DND-41 (cell line): ENCODE measurements around the gene RASGRP3.

Experiments
- ATAC-seq: fragments of 200-7000 bp; cut with Tn5 transposase; 3 replicates; pipeline ENCODE4 v1.9.1; 2021; ENCODE audit warnings: low read depth; ENCODE audit not compliant: insufficient read depth
- DNase-seq: peaks from one replicate; pipeline ENCODE4 v3.0.0-alpha.2; 2020
- H2AFZ ChIP-seq: 2 replicates; pipeline ENCODE4 v1.6.0; 2012; ENCODE audit warnings: low read depth, low read length
- H3K27ac ChIP-seq: 2 replicates; pipeline ENCODE4 v1.5.1; 2012; ENCODE audit warnings: low read length, inconsistent platforms
- H3K27me3 ChIP-seq: fragments of 200-600 bp; sonication (generic); 2 replicates; pipeline ENCODE4 v1.6.0; 2012; ENCODE audit warnings: low read length, mild to moderate bottlenecking, inconsistent platforms; ENCODE audit not compliant: insufficient read depth, poor library complexity
- H3K36me3 ChIP-seq: 2 replicates; pipeline ENCODE4 v1.5.1; 2012; ENCODE audit warnings: low read length, inconsistent platforms; ENCODE audit not compliant: insufficient read depth
- H3K4me1 ChIP-seq: 2 replicates; pipeline ENCODE4 v1.5.1; 2012; ENCODE audit warnings: mild to moderate bottlenecking, low read length; ENCODE audit not compliant: insufficient read depth
- H3K4me2 ChIP-seq: 2 replicates; pipeline ENCODE4 v1.6.0; 2012; ENCODE audit warnings: mild to moderate bottlenecking, moderate library complexity, low read length, inconsistent platforms; ENCODE audit not compliant: insufficient read depth
- H3K4me3 ChIP-seq, 2 experiments: fragments of 200-600 bp in 1 of 2; shearing (Covaris generic) in 1 of 2; 2 replicates each; pipeline ENCODE4 v1.5.1; 2012 to 2016; ENCODE audit warnings: inconsistent platforms in 2 of 2, low read length in 2 of 2, mild to moderate bottlenecking in 2 of 2, low read depth in 1 of 2, moderate library complexity in 1 of 2
- H3K79me2 ChIP-seq: 2 replicates; pipeline ENCODE4 v1.6.0; 2012; ENCODE audit warnings: low read length, inconsistent platforms; ENCODE audit not compliant: insufficient read depth
- H3K9ac ChIP-seq: 2 replicates; pipeline ENCODE4 v1.6.0; 2012; ENCODE audit warnings: low read depth, mild to moderate bottlenecking, inconsistent platforms, low read length, moderate library complexity
- H3K9me3 ChIP-seq: 2 replicates; pipeline ENCODE4 v1.5.1; 2012; ENCODE audit warnings: low read length, moderate library complexity, mild to moderate bottlenecking, inconsistent platforms; ENCODE audit not compliant: insufficient read depth, severe bottlenecking
- H4K20me1 ChIP-seq: 2 replicates; pipeline ENCODE4 v1.6.0; 2012; ENCODE audit warnings: low read length; ENCODE audit not compliant: insufficient read depth
- CTCF ChIP-seq: IDR thresholded peaks from 2 replicates; pipeline ENCODE4 v1.5.1; 2012; ENCODE audit warnings: borderline replicate concordance, low read length, moderate library complexity, mild to moderate bottlenecking; ENCODE audit not compliant: poor library complexity, severe bottlenecking; ENCODE audit errors: extremely low read depth
- EZH2 ChIP-seq: IDR thresholded peaks from 3 replicates; pipeline ENCODE4 v1.6.1; 2012; ENCODE audit warnings: borderline replicate concordance, low read depth, mild to moderate bottlenecking, moderate library complexity, low read length, inconsistent platforms; ENCODE audit not compliant: severe bottlenecking

Gene RASGRP3

GRCh38 chr2:33606100-33606499 is 129.7 kb downstream of the RASGRP3 start:
- ATAC-seq (no peak), DNase-seq (no peak)
- H3K4me3 ChIP-seq = no peak overlapping the region
- no peak overlapping the region for H3K9ac ChIP-seq
- TF ChIP-seq EZH2 = no peak
- no peak for TF ChIP-seq CTCF
- no peaks in the 10 kb centered on the region for H3K27me3 ChIP-seq
- no peak overlapping the region for H3K27ac ChIP-seq
- H2AFZ ChIP-seq = no peak overlapping the region
- no peak overlapping the region for H3K4me2 ChIP-seq
- no peaks in the 10 kb centered on the region for H3K9me3 ChIP-seq
- no peaks in the 10 kb centered on the region for H3K36me3 ChIP-seq
- H3K4me1 ChIP-seq = no peaks in the 10 kb centered on the region
- no peaks in the 10 kb centered on the region for H4K20me1 ChIP-seq
- H3K79me2 ChIP-seq = no peaks in the 10 kb centered on the region

GRCh38 chr2:33606622-33607021 is 130.2 kb downstream of the RASGRP3 start:
- Histone ChIP-seq H3K4me1 (no peaks in the 10 kb centered on the region), H3K4me2 (no peak overlapping the region), H2AFZ (no peak overlapping the region), H3K27me3 (no peaks in the 10 kb centered on the region), H3K36me3 (no peaks in the 10 kb centered on the region), H3K4me3 (no peak overlapping the region), H4K20me1 (no peaks in the 10 kb centered on the region), H3K9ac (no peak overlapping the region), H3K27ac (no peak overlapping the region), H3K79me2 (no peaks in the 10 kb centered on the region), H3K9me3 (no peaks in the 10 kb centered on the region)
- TF ChIP-seq EZH2 (no peak), CTCF (no peak)
- ATAC-seq (no peak), DNase-seq (no peak)

GRCh38 chr2:33607251-33607721 is 130.8 kb downstream of the RASGRP3 start:
- no peak overlapping the region for H3K4me3 ChIP-seq
- H3K27ac ChIP-seq = no peak overlapping the region

More at GRCh38 chr2:33607251-33607721, 130.8 kb downstream of the RASGRP3 start:
- H3K9me3 ChIP-seq = no peaks in the 10 kb centered on the region
- no peak overlapping the region for H3K9ac ChIP-seq
- H3K4me2 ChIP-seq = no peak overlapping the region
- no peaks in the 10 kb centered on the region for H3K79me2 ChIP-seq
- ATAC-seq (no peak), DNase-seq (no peak)
- H3K27me3 ChIP-seq = no peaks in the 10 kb centered on the region
- TF ChIP-seq CTCF (no peak), EZH2 (no peak)
- H3K36me3 ChIP-seq = no peaks in the 10 kb centered on the region
- no peak overlapping the region for H2AFZ ChIP-seq
- no peaks in the 10 kb centered on the region for H3K4me1 ChIP-seq
- H4K20me1 ChIP-seq = no peaks in the 10 kb centered on the region
